Panc1 (cell line): Measurements from ENCODE around the gene CFLAR. TPM values are rescaled to one million over a fixed set of nuclear protein-coding genes. Genes with fewer than 3 reads are reported as not detected.

Experiments used
- ATAC-seq: fragments of 200-7000 bp; cut with Tn5 transposase; 2 replicates; pipeline ENCODE4 v1.9.1; 2020; ENCODE audit warnings: mild to moderate bottlenecking, moderate library complexity
- BruUV-seq: library from RNA; stranded (reverse); fragments of 400-500 nt; replicated peaks from 2 replicates; lab custom pipeline; 2021; lab: Mats Ljungman, UMichigan
- CTCF ChIA-PET: fragments of 300-600 bp; sonication (Branson Sonifier 250); formaldehyde crosslinking; loops from one replicate; lab custom pipeline; 2022; ENCODE audit warnings: antibody characterized with exemption; lab: Charles Lee
- POLR2A ChIA-PET: fragments of 300-600 bp; sonication (Branson Sonifier 250); formaldehyde crosslinking; loops from one replicate; lab custom pipeline; 2022; ENCODE audit warnings: antibody characterized with exemption; lab: Charles Lee
- DNase-seq: peaks from one replicate; pipeline ENCODE4 v3.0.0-alpha.2; 2010; ENCODE audit warnings: low read depth, low spot score
- H3K27ac ChIP-seq: 2 replicates; pipeline ENCODE4 v1.5.1; 2011; ENCODE audit warnings: mild to moderate bottlenecking, low read length, inconsistent platforms
- H3K27me3 ChIP-seq: fragments of 200-500 bp; sonication (Bioruptor generic); 2 replicates; pipeline ENCODE4 v1.6.0; 2014; ENCODE audit warnings: low read length, inconsistent platforms; ENCODE audit not compliant: control insufficient read depth, insufficient read depth
- H3K36me3 ChIP-seq: fragments of 200-500 bp; sonication (Bioruptor generic); 2 replicates; pipeline ENCODE4 v1.5.1; 2014; ENCODE audit warnings: inconsistent platforms, mild to moderate bottlenecking, low read length, moderate library complexity; ENCODE audit not compliant: control insufficient read depth, insufficient read depth
- H3K4me1 ChIP-seq: 2 replicates; pipeline ENCODE4 v1.5.1; 2011; ENCODE audit warnings: inconsistent platforms, mild to moderate bottlenecking, low read length, moderate library complexity; ENCODE audit not compliant: control insufficient read depth, insufficient read depth
- H3K4me3 ChIP-seq, 2 experiments: 2 replicates each; pipeline ENCODE4 v1.5.1; 2011 to 2012; ENCODE audit warnings: low read depth in 2 of 2, low read length in 2 of 2, mild to moderate bottlenecking in 2 of 2, inconsistent platforms in 1 of 2, moderate library complexity in 1 of 2
- H3K9me3 ChIP-seq: fragments of 200-500 bp; sonication (Bioruptor generic); 2 replicates; pipeline ENCODE4 v1.5.1; 2014; ENCODE audit warnings: low read depth, mild to moderate bottlenecking, inconsistent platforms, low read length, moderate library complexity; ENCODE audit not compliant: control insufficient read depth, insufficient read depth
- CTCF ChIP-seq: fragments of 450-650 bp; IDR thresholded peaks from 2 replicates; pipeline ENCODE4 v1.5.1; 2017; ENCODE audit warnings: mild to moderate bottlenecking
- POLR2AphosphoS5 ChIP-seq: IDR thresholded peaks from 2 replicates; pipeline ENCODE4 v1.6.1; 2012; ENCODE audit warnings: mild to moderate bottlenecking, low read depth, low read length, moderate library complexity
- REST ChIP-seq, 2 experiments: IDR thresholded peaks; 2 replicates each; pipeline ENCODE4 v1.6.1; 2011 to 2012; ENCODE audit warnings: low read depth in 2 of 2, control low read depth in 1 of 2, low read length in 1 of 2, mild to moderate bottlenecking in 1 of 2, moderate library complexity in 1 of 2; ENCODE audit not compliant: insufficient read depth in 1 of 2
- SIN3A ChIP-seq: IDR thresholded peaks from 2 replicates; pipeline ENCODE4 v1.6.1; 2012; ENCODE audit warnings: low read depth, mild to moderate bottlenecking, low read length, moderate library complexity, borderline replicate concordance; ENCODE audit not compliant: insufficient read depth
- TCF7L2 ChIP-seq: IDR thresholded peaks from 2 replicates; pipeline ENCODE4 v1.6.1; 2011; ENCODE audit warnings: mild to moderate bottlenecking, low read depth, low read length, inconsistent platforms
- in situ Hi-C: cut with HindIII; loops from 2 replicates; pipeline ENCODE4 v1.10.0; 2016; ENCODE audit warnings: low sequenced_read_pairs, low pct_unique_long_range_greater_than_20kb
- intact Hi-C: fragments of 100-400 bp; cut with micrococcal nuclease; formaldehyde crosslinking; loops from one replicate; pipeline ENCODE4 v1.10.0; 2022; ENCODE audit not compliant: unreplicated experiment
- total RNA-seq: library from RNA; stranded (reverse); gene quantifications from one replicate; pipeline ENCODE4 v1.2.1, GENCODE V29; 2021; ENCODE audit not compliant: unreplicated experiment

CFLAR gene
- total RNA-seq, 1 experiment from 2014 or later: 46.3 TPM

- in situ Hi-C loops (no loop called here), intact Hi-C loops (no loop called here)
- Histone ChIP-seq H3K4me1 (peaks cover 69% of the 10 kb centered on the region), H3K4me3 (no peak overlapping the region), H3K27ac (peak overlapping the region; percentile 80), H3K36me3 (no peaks in the 10 kb centered on the region), H3K9me3 (no peaks in the 10 kb centered on the region), H3K27me3 (no peaks in the 10 kb centered on the region)
- CTCF ChIA-PET: no interaction called here
- no TSS peak for BruUV-seq
- no peak for ATAC-seq
- DNase-seq: no peak
- POLR2A ChIA-PET: no interaction called here
- TF ChIP-seq SIN3A: no peak
- TF ChIP-seq TCF7L2: no peak
- no peak for TF ChIP-seq POLR2AphosphoS5
- no peak for TF ChIP-seq REST (IDR thresholded peaks at IDR 0.05; ENCODE audit: insufficient read depth in 1 of 2, low read depth in 2 of 2, low read length in 1 of 2)
- no peak for TF ChIP-seq CTCF
Observed at GRCh38 chr2:201128033-201128432, 12.1 kb downstream of the CFLAR start.

GRCh38 chr2:201128933-201129505 lies 13.1 kb downstream of the CFLAR start:
- TF ChIP-seq REST (IDR thresholded peaks at IDR 0.05; ENCODE audit: insufficient read depth in 1 of 2, low read depth in 2 of 2, low read length in 1 of 2) (no peak), POLR2AphosphoS5 (no peak), SIN3A (no peak), CTCF (no peak), TCF7L2 (no peak)
- peak overlapping the region; percentile 77 for H3K27ac ChIP-seq
- ATAC-seq: no peak
- no peak for DNase-seq
- in situ Hi-C loops: no loop called here
- intact Hi-C loops: no loop called here
- no peak overlapping the region for H3K4me3 ChIP-seq
- CTCF ChIA-PET: no interaction called here
- H3K4me1 ChIP-seq: peaks cover 59% of the 10 kb centered on the region
- no TSS peak for BruUV-seq
- no peaks in the 10 kb centered on the region for H3K9me3 ChIP-seq
- POLR2A ChIA-PET: no interaction called here
- H3K36me3 ChIP-seq: no peaks in the 10 kb centered on the region
- no peaks in the 10 kb centered on the region for H3K27me3 ChIP-seq
